ENCODE data around the gene ZFP1.

GRCh38 chr16:75207831-75208230 lies 59.5 kb downstream of the ZFP1 start:
- TF ChIP-seq EZH2 (IDR thresholded peaks at IDR 0.05) (no peak), POLR2AphosphoS5 (IDR thresholded peaks at IDR 0.05; ENCODE audit: borderline replicate concordance, low read depth, low read length) (no peak), FOXP2 (optimal IDR thresholded peaks at IDR 0.05; ENCODE audit: control extremely low read depth, extremely low read length, insufficient read depth) (no peak)
